Measurements from ENCODE around the gene OR2M7. TPM values are rescaled to one million over a fixed set of nuclear protein-coding genes. Genes with fewer than 3 reads are reported as not detected.

The OR2M7 gene, protein sequence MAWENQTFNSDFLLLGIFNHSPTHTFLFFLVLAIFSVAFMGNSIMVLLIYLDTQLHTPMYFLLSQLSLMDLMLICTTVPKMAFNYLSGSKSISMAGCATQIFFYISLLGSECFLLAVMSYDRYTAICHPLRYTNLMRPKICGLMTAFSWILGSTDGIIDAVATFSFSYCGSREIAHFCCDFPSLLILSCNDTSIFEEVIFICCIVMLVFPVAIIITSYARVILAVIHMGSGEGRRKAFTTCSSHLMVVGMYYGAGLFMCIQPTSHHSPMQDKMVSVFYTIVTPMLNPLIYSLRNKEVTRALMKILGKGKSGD
- not detected for polyA plus RNA-seq (2013)

DNA sequence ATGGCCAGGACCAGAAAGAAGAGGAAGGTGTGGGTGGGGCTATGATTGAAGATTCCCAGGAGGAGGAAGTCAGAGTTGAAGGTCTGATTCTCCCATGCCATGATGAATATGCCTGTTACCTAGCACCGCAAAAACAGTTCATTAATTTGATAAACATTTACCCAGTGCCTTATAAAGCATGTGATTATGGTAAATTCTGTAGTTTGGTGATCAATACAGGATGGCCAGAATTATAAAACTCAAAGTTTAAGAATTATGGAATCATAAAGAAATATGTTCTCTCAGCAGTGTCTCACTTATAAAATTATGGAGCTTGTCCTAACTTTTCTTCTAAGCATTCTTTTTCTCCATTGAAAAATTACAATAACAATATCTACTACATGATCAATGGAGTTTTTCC lies at the start of gene OR2M7:
Gene OR2M7 (minus strand): TSS at position 101 of the 400 bp plus-strand sequence. CDS start 0 bp downstream, at position 101.
- Histone ChIP-seq H3K27ac (ENCODE audit: insufficient read depth in 1 of 2, low read depth in 1 of 2, low read length in 2 of 2, poor library complexity in 1 of 2, severe bottlenecking in 2 of 2) (no peak within 1 kb of the TSS), H3K27me3 (replicated peaks in 2 of 5; ENCODE audit: control insufficient read depth in 4 of 5, insufficient read depth in 5 of 5, low read length in 4 of 5) (no peaks in the 10 kb centered on the region), H3K4me1 (ENCODE audit: control extremely low read depth in 1 of 4, control insufficient read depth in 4 of 4, insufficient read depth in 4 of 4, low read length in 3 of 4) (no peaks in the 10 kb centered on the region), H3K4me3 (ENCODE audit: control insufficient read depth in 1 of 7, extremely low read depth in 1 of 7, insufficient read depth in 4 of 7, low read depth in 2 of 7, low read length in 6 of 7) (no peak within 1 kb of the TSS), H3K36me3 (ENCODE audit: control insufficient read depth in 4 of 4, insufficient read depth in 4 of 4, low read length in 3 of 4) (no peaks in the 10 kb centered on the region), H3K9me3 (ENCODE audit: control extremely low read depth in 1 of 5, control insufficient read depth in 4 of 5, insufficient read depth in 2 of 5, low read depth in 1 of 5, low read length in 4 of 5) (peaks cover 0 to 1% (median 0%) of the 10 kb centered on the region in 5 experiments)
- no peak for DNase-seq
- CTCF ChIA-PET = no interaction called here
- WGBS (ENCODE audit: insufficient coverage) = no CpG with 5 or more reads among the region's 1 CpG
- POLR2A ChIA-PET = no interaction called here

DNA sequence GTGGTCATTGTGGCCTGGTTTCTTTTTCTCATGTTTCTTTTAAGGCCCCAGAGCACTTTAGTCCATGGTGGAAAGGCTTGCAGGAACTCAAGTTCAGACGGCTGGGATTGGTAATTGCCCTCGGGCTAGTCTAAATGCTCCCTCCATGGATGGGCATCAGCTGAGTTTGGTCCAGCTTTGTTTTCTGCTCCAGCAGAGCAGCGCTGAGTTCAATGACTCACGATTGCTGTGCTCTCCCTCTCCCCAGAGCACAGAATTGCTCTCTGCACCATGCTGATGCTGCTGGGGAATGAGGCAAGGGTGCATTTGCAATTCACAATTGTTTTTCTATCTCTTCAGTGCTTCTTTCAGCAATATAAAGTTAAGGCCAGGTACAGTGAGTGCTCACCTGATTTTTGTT lies 49.4 kb upstream of the OR2M7 start:
- Histone ChIP-seq H3K36me3 (ENCODE audit: control insufficient read depth in 4 of 4, insufficient read depth in 4 of 4, low read length in 3 of 4) (no peaks in the 10 kb centered on the region), H3K9me3 (ENCODE audit: control extremely low read depth in 1 of 5, control insufficient read depth in 4 of 5, insufficient read depth in 2 of 5, low read depth in 1 of 5, low read length in 4 of 5) (no peaks in the 10 kb centered on the region), H3K27ac (ENCODE audit: insufficient read depth in 1 of 2, low read depth in 1 of 2, low read length in 2 of 2, poor library complexity in 1 of 2, severe bottlenecking in 2 of 2) (no peak overlapping the region), H3K4me3 (ENCODE audit: control insufficient read depth in 1 of 7, extremely low read depth in 1 of 7, insufficient read depth in 4 of 7, low read depth in 2 of 7, low read length in 6 of 7) (no peak overlapping the region), H3K27me3 (replicated peaks in 2 of 5; ENCODE audit: control insufficient read depth in 4 of 5, insufficient read depth in 5 of 5, low read length in 4 of 5) (no peaks in the 10 kb centered on the region), H3K4me1 (ENCODE audit: control extremely low read depth in 1 of 4, control insufficient read depth in 4 of 4, insufficient read depth in 4 of 4, low read length in 3 of 4) (peaks cover 0 to 6% (median 2%) of the 10 kb centered on the region in 4 experiments)
- CTCF ChIA-PET = no interaction called here
- POLR2A ChIA-PET = no interaction called here
- DNase-seq = no peak
- 97% methylated on average over 4 of the region's 4 CpGs for WGBS (ENCODE audit: insufficient coverage)

DNA sequence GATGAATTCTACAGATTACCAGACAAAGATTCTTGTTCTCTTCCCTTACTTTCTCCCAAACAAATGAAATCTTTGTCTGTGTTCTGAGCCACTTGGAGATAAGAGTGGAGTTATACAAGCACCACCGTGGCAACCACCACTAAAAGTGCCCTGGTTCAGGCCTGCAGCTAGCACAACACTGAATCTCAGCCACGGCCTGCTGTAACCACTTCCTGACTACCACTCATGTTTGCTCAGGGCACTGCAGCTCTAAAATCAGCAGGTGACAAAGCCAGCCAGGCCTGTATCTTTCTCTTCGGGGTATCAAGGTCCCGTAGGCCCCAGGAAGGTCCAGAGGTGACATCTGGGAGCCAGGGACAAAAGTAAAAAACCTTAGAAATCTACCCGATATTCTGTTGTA lies 48.0 kb upstream of the OR2M7 start:
- Histone ChIP-seq H3K9me3 (ENCODE audit: control extremely low read depth in 1 of 5, control insufficient read depth in 4 of 5, insufficient read depth in 2 of 5, low read depth in 1 of 5, low read length in 4 of 5) (no peaks in the 10 kb centered on the region), H3K4me3 (ENCODE audit: control insufficient read depth in 1 of 7, extremely low read depth in 1 of 7, insufficient read depth in 4 of 7, low read depth in 2 of 7, low read length in 6 of 7) (no peak overlapping the region), H3K27ac (ENCODE audit: insufficient read depth in 1 of 2, low read depth in 1 of 2, low read length in 2 of 2, poor library complexity in 1 of 2, severe bottlenecking in 2 of 2) (no peak overlapping the region), H3K4me1 (ENCODE audit: control extremely low read depth in 1 of 4, control insufficient read depth in 4 of 4, insufficient read depth in 4 of 4, low read length in 3 of 4) (peaks cover 0 to 6% (median 2%) of the 10 kb centered on the region in 4 experiments), H3K27me3 (replicated peaks in 2 of 5; ENCODE audit: control insufficient read depth in 4 of 5, insufficient read depth in 5 of 5, low read length in 4 of 5) (no peaks in the 10 kb centered on the region), H3K36me3 (ENCODE audit: control insufficient read depth in 4 of 4, insufficient read depth in 4 of 4, low read length in 3 of 4) (no peaks in the 10 kb centered on the region)
- ChIA-PET CTCF (no interaction called here), POLR2A (no interaction called here)
- WGBS (ENCODE audit: insufficient coverage) = 27% methylated on average over 5 of the region's 5 CpGs
- peak in 2 of 3 donors; percentile 53 to 78 for DNase-seq

DNA sequence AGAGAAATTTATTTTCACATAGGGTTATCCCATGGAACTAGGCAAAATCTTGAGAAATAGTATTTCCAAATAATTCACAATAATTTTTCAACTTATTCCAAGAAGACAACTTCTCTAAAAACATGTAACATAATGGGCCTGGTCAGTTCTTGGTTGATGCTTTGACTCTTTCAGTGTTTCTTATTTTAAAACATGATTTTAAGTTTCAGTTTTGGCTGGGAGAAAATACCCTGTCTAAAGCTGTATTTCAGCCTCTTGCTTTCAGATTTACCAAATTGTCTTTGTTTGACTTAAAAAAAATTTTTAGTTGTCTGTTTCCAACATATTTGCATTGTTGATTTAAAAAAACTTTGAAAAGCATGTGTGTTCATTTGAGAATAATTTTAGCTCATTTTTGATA lies 42.2 kb upstream of the OR2M7 start:
- H3K27me3 ChIP-seq (replicated peaks in 2 of 5; ENCODE audit: control insufficient read depth in 4 of 5, insufficient read depth in 5 of 5, low read length in 4 of 5) = no peaks in the 10 kb centered on the region
- POLR2A ChIA-PET = no interaction called here
- peaks cover 0 to 3% (median under 1%) of the 10 kb centered on the region in 4 experiments for H3K4me1 ChIP-seq (ENCODE audit: control extremely low read depth in 1 of 4, control insufficient read depth in 4 of 4, insufficient read depth in 4 of 4, low read length in 3 of 4)
- H3K27ac ChIP-seq (ENCODE audit: insufficient read depth in 1 of 2, low read depth in 1 of 2, low read length in 2 of 2, poor library complexity in 1 of 2, severe bottlenecking in 2 of 2) = no peak overlapping the region
- peaks cover 0 to 2% (median 0%) of the 10 kb centered on the region in 5 experiments for H3K9me3 ChIP-seq (ENCODE audit: control extremely low read depth in 1 of 5, control insufficient read depth in 4 of 5, insufficient read depth in 2 of 5, low read depth in 1 of 5, low read length in 4 of 5)
- no peak for DNase-seq
- no peak overlapping the region for H3K4me3 ChIP-seq (ENCODE audit: control insufficient read depth in 1 of 7, extremely low read depth in 1 of 7, insufficient read depth in 4 of 7, low read depth in 2 of 7, low read length in 6 of 7)
- H3K36me3 ChIP-seq (ENCODE audit: control insufficient read depth in 4 of 4, insufficient read depth in 4 of 4, low read length in 3 of 4) = no peaks in the 10 kb centered on the region
- CTCF ChIA-PET = interaction anchor here (1.5 kb wide), 1 partner anchor 10 kb away, joined by 3 read pairs; no protein-coding TSS in a partner anchor

DNA sequence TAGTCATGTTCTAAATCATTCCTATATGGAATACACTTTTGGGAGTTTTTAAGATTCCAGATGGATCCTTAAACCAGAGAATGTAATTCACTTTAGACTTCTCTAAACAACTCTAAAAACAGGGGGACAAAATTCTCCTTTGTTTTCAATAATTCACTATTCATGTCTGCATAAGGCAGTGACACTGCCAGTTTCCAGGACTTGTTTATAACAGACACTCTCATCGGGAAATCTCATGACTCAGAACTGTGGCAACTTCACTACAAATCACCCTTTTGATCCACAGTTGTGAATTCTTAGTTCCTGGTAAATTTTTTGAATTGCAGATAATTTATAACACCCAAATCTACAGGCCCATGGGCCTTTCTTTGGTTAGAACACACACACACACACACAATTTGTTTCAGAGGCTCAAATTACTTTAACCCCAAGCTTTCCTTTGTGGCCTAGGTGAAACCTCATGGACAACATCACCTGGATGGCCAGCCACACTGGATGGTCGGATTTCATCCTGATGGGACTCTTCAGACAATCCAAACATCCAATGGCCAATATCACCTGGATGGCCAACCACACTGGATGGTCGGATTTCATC lies 36.9 kb upstream of the OR2M7 start, which contains the start of gene OR2T4:
Gene OR2T4 (plus strand): TSS at position 545 of the 595 bp plus-strand sequence. CDS start 0 bp downstream, at position 545.
- ChIA-PET POLR2A (no interaction called here), CTCF (no interaction called here)
- DNase-seq = peak in 1 of 3 donors; percentile 71
- WGBS (ENCODE audit: insufficient coverage) = 67% methylated on average over 3 of the region's 3 CpGs
- no peak within 1 kb of the TSS for H3K27ac ChIP-seq (ENCODE audit: insufficient read depth in 1 of 2, low read depth in 1 of 2, low read length in 2 of 2, poor library complexity in 1 of 2, severe bottlenecking in 2 of 2)
- H3K36me3 ChIP-seq (ENCODE audit: control insufficient read depth in 4 of 4, insufficient read depth in 4 of 4, low read length in 3 of 4) = no peaks in the 10 kb centered on the region
- peaks cover 0 to 2% (median 0%) of the 10 kb centered on the region in 5 experiments for H3K9me3 ChIP-seq (ENCODE audit: control extremely low read depth in 1 of 5, control insufficient read depth in 4 of 5, insufficient read depth in 2 of 5, low read depth in 1 of 5, low read length in 4 of 5)
- no peaks in the 10 kb centered on the region for H3K27me3 ChIP-seq (replicated peaks in 2 of 5; ENCODE audit: control insufficient read depth in 4 of 5, insufficient read depth in 5 of 5, low read length in 4 of 5)
- peaks cover 0 to 11% (median 5%) of the 10 kb centered on the region in 4 experiments for H3K4me1 ChIP-seq (ENCODE audit: control extremely low read depth in 1 of 4, control insufficient read depth in 4 of 4, insufficient read depth in 4 of 4, low read length in 3 of 4)
- no peak within 1 kb of the TSS for H3K4me3 ChIP-seq (ENCODE audit: control insufficient read depth in 1 of 7, extremely low read depth in 1 of 7, insufficient read depth in 4 of 7, low read depth in 2 of 7, low read length in 6 of 7)

DNA sequence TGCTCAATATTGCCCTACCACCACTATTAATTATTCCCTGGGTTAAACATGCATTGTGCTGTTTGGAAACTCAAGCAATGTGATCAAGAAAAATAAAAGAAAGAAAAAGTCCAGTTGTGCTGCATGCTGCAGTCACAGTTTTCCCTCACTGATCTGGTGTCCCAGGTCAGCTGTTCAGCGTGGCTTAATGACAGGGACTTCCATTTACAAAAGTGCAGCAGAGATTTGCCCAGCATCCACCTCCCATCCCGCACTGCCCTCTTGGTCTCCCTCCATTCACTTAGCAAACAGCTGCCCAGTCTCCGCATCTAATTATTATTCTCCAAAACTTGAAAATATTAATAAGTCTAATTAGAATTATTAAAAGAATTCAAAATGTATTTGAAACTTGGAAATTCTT lies 35.0 kb upstream of the OR2M7 start:
- no peak for DNase-seq
- Histone ChIP-seq H3K36me3 (ENCODE audit: control insufficient read depth in 4 of 4, insufficient read depth in 4 of 4, low read length in 3 of 4) (no peaks in the 10 kb centered on the region), H3K9me3 (ENCODE audit: control extremely low read depth in 1 of 5, control insufficient read depth in 4 of 5, insufficient read depth in 2 of 5, low read depth in 1 of 5, low read length in 4 of 5) (no peaks in the 10 kb centered on the region), H3K27ac (ENCODE audit: insufficient read depth in 1 of 2, low read depth in 1 of 2, low read length in 2 of 2, poor library complexity in 1 of 2, severe bottlenecking in 2 of 2) (no peak overlapping the region), H3K4me3 (ENCODE audit: control insufficient read depth in 1 of 7, extremely low read depth in 1 of 7, insufficient read depth in 4 of 7, low read depth in 2 of 7, low read length in 6 of 7) (no peak overlapping the region), H3K27me3 (replicated peaks in 2 of 5; ENCODE audit: control insufficient read depth in 4 of 5, insufficient read depth in 5 of 5, low read length in 4 of 5) (no peaks in the 10 kb centered on the region), H3K4me1 (ENCODE audit: control extremely low read depth in 1 of 4, control insufficient read depth in 4 of 4, insufficient read depth in 4 of 4, low read length in 3 of 4) (peaks cover 0 to 11% (median 5%) of the 10 kb centered on the region in 4 experiments)
- 86% methylated on average over 1 of the region's 3 CpGs for WGBS (ENCODE audit: insufficient coverage)
- CTCF ChIA-PET = no interaction called here
- POLR2A ChIA-PET = no interaction called here

DNA sequence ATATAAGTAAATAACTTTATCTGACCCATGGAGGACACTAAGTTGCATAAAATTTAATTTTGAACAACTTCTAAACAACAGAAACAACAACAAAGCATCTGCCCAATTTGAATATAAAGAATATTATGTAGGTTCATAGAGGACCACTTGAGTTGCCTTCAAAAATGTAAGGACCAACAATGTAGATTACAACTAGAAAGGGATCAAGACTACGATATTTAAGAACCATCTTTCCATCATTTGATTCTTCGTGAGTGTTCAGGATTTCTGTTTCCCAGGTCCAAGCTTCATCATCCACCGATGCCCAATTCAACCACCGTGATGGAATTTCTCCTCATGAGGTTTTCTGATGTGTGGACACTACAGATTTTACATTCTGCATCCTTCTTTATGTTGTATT lies 24.1 kb upstream of the OR2M7 start, which contains the start of gene OR14C36:
Gene OR14C36 (plus strand): TSS at position 301 of the 400 bp plus-strand sequence. CDS start 0 bp downstream, at position 301.
- 82% methylated on average over 2 of the region's 4 CpGs for WGBS (ENCODE audit: insufficient coverage)
- no peaks in the 10 kb centered on the region for H3K36me3 ChIP-seq (ENCODE audit: control insufficient read depth in 4 of 4, insufficient read depth in 4 of 4, low read length in 3 of 4)
- no peaks in the 10 kb centered on the region for H3K27me3 ChIP-seq (replicated peaks in 2 of 5; ENCODE audit: control insufficient read depth in 4 of 5, insufficient read depth in 5 of 5, low read length in 4 of 5)
- no peak within 1 kb of the TSS for H3K27ac ChIP-seq (ENCODE audit: insufficient read depth in 1 of 2, low read depth in 1 of 2, low read length in 2 of 2, poor library complexity in 1 of 2, severe bottlenecking in 2 of 2)
- ChIA-PET POLR2A (no interaction called here), CTCF (no interaction called here)
- no peaks in the 10 kb centered on the region for H3K9me3 ChIP-seq (ENCODE audit: control extremely low read depth in 1 of 5, control insufficient read depth in 4 of 5, insufficient read depth in 2 of 5, low read depth in 1 of 5, low read length in 4 of 5)
- H3K4me3 ChIP-seq (ENCODE audit: control insufficient read depth in 1 of 7, extremely low read depth in 1 of 7, insufficient read depth in 4 of 7, low read depth in 2 of 7, low read length in 6 of 7) = no peak within 1 kb of the TSS
- no peaks in the 10 kb centered on the region for H3K4me1 ChIP-seq (ENCODE audit: control extremely low read depth in 1 of 4, control insufficient read depth in 4 of 4, insufficient read depth in 4 of 4, low read length in 3 of 4)
- DNase-seq = no peak

Measured in common myeloid progenitor, CD34-positive (primary cell).